Activated CD4-positive, alpha-beta T cell treated with anti-CD3 and anti-CD28 coated beads for 24 hours (primary cell): ENCODE measurements around the gene MAPK7.
A peak's percentile ranks its signal among the peaks of the same experiment; 100 is the strongest.

Source experiments
- DNase-seq, 2 donors: peaks; one replicate each; pipeline ENCODE4 v3.0.0-alpha.2; 2020; ENCODE audit warnings: low read depth in 2 of 2

The MAPK7 gene

GRCh38 chr17:19378416-19379360, at the start of gene MAPK7:
Gene MAPK7, plus strand, starts transcription at chr17:19378498. Its CDS starts 403 bp downstream, at chr17:19378901.
- DNase-seq = no peak

DNA sequence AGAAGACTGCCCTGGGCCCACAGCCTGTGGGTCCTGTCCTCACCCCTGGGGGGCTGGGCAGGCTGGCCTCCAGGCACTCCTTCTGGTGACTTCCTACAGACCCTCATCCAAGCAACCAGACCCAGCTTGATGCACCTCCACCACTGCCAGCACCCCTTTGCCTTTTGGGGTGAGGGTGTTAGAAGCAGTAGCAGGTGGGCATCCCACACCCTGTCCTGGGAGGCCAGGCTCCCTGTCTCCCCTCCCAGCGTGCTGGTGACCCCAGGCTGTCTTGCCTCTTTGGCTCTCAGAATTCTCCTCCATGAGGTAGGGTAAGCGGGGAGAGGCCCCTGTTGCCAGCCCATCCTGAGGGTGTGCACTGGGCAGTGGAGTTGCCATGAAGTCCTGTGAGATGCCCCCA, 49.2 kb upstream of the MAPK7 start:
- DNase-seq = no peak

DNA sequence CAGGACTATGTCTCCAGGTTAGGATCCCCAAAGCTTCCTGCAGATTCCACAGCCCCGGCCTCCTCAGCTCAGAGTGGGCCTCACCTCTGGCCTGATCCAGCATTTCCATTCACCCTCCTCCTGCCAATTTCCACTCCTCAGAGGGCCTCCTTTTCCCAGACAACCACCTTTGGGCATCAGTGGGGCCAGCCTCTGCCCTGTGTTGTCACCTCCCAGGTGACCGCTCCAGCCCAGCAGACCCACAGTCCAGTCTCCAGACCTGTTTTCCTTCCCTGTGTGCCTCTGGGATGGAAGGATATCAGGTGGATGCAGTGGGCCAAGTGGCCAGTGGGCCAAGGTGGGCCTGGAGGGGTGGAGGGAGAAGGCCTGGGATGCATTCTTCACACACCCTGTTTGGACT, 48.5 kb upstream of the MAPK7 start:
- no peak for DNase-seq

GRCh38 chr17:19330271-19330670, 48.0 kb upstream of the MAPK7 start:
- DNase-seq = no peak

DNA sequence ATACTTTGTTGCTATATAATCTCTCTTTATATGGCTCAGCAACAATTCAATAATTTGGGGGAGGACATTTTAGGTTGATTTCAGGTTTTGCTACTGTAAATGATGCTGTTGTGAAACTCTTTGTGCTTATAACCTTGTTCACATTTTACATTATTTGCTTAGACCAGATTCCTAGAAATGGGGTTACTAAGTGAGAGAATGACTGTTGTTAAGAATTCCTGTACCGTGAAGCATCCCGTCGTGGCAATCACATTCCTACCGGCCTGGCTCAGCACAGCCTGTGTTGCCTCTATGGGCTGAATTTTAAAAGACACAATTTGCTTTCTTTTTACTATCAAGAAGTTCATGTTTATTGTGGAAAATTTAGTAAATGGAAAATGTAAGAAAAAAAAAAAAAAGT, 47.2 kb upstream of the MAPK7 start:
- no peak for DNase-seq

- DNase-seq = no peak
Observed at GRCh38 chr17:19331543-19332245, 46.6 kb upstream of the MAPK7 start.

- DNase-seq = no peak
Observed at GRCh38 chr17:19332371-19333131, 45.7 kb upstream of the MAPK7 start.

- no peak for DNase-seq
Observed at GRCh38 chr17:19333132-19333440, 45.2 kb upstream of the MAPK7 start.

DNA sequence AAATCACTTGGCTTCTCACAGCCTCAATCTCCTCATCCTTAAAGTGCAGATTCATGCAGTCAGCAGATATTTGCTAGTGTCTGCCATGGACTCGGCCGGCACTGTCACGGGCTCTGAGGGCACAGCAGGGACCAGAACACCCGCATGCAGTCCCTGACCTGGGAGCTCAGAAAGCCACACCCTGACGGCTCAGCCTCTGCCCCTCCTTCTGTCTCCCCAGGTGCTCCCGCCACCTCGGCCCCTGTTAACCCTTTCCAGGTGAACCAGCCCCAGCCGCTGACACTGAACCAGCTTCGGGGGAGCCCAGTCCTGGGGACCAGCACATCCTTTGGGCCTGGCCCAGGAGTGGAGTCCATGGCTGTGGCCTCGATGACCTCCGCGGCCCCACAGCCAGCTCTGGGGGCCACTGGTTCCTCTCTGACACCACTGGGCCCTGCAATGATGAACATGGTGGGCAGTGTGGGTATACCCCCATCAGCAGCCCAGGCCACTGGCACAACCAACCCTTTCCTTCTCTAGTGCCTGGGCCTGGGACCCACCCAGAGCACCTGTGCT, 44.5 kb upstream of the MAPK7 start:
- no peak for DNase-seq

DNA sequence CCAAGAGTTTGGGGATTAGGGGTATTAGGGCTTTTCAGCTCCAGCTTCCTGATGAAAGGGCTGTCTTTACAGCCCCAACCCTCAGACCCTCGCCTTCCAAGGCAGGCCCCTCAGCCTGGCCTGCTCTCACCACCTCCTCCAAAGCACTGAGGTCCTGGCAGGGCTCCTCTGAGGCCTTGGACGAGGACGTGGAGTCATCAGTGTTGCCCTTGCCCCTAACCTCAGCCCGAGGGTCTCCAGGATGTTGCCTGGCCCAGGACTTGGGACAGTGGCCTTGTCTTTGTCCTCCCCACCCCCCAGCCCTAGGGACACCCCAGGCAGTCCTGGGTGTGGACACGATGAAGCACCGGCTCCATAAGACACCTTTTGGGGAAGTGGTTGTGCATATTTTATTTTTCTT, 44.0 kb upstream of the MAPK7 start:
- no peak for DNase-seq

DNA sequence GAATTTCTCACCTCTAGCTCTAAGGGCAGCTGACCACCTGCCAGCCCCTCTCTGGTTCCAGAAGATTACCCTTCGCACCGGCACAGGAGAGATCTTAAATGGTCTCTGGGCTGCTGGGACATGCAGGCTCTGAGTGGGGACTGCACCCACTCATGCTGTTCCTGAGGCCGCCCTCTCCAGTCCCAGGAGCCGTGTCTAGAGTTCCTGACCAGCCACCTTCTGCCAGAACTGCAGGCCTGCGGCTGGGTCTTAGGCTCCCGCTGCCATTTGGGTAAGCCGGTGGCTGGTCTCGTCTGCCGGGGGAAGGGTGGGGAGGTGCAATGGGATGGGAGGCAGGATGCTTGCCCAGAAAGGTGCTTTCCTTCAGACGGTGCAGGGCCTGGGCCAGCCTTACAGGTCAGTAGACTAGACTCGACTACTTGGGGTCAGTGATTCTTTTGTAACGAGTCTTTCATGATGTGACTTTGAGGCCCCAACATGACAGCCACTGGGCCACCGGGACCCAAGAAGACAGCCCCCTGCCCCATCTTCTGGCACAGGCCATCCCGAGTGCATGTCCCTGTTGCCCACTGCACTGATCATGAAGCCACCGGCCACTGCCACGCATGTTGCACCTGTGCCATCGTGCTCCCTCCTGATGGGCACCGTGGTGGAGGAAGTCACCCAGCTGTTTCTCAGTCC, 42.2 kb upstream of the MAPK7 start:
- DNase-seq = no peak

GRCh38 chr17:19336938-19337711, 41.2 kb upstream of the MAPK7 start:
- DNase-seq = no peak

DNA sequence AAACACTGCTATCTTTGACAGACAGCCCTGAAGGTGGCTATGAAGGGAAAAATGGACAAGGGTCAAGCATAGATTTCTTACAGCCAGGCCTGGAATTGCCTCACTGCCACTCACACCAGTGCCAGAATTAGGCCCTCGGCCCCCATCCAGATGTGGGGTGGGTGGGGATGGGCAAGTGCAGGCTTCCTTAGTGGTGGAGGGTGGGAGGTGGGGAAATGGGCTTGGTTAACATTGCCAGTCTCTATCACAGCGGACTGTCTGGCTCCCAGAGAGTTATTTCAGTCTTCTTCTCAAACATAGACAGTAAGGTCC, 40.6 kb upstream of the MAPK7 start:
- no peak for DNase-seq

- peak; percentile 40 to 56 for DNase-seq
Observed at GRCh38 chr17:19338031-19338990, 40.0 kb upstream of the MAPK7 start.

DNA sequence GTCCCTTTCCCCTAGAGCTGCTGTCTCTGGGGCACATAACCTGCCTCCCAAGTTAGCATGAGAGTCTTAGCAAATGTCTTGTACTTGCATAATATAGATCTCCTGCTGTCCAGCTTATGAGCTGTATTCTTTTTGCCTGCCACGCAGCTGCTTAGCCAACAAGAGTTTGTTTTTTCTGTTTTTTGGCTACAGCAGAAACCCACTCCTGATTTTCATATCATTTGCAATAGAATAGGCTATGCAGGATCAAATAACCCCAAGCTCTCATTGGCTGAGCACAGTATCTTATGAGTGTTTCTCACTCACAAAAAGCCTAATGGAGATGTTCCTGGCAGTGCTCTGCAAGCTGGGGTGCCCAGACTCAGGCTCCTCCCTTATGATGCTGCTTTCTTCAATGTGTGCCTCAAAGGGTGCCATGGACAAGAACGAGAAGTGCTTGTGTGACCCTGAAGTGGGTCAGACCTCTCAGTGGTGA, 38.9 kb upstream of the MAPK7 start:
- no peak for DNase-seq

GRCh38 chr17:19341211-19341631, 37.1 kb upstream of the MAPK7 start:
- no peak for DNase-seq

DNA sequence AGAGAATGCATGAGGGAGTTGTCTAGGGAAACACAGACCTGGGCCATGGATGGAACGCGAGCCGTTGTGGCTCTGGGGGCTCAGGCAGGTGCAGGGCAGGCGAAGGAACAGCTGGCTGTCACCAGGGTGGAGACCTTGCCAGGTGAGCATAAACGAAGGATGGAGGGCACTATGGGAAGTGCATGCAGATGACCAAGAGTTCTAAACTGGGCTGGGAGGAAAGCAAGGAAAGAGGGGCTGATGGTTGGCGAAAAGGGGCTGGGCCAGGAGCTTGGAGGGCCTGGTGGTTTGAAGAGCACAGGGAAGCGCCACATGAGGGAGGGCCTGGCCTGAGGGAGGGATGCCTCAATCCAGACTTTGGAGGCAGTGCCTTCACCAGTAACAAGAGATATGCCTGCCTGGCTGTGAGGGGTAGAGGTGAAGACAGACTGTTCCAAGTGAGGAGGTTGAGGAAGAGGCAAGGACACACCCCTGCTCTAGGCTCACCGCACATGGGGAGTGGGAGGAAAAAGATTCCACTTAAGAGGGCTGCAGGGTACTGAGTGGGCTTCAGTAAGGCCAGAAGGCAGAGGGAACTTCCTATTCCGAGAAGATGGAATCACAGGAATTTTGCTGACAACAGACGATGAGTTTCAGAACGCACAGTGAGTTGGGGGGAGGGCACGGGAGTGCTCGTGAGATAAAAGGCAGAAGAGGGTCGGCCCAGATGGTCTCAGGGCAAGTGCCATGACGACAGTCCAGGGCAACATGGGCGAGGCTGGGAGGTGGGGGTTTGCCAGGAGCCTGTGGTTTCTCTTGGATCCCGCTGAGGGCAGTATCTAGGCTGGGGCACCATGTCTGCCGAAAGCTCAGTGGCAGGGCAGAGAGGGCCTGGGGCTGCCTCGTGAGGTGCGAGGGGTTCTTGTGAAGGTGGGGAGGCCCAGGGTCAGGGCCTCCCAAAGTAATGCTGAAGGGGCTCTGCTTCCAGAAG, 36.4 kb upstream of the MAPK7 start:
- DNase-seq = no peak

GRCh38 chr17:19342611-19343255, 35.6 kb upstream of the MAPK7 start:
- no peak for DNase-seq
